ENCODE measurements around the gene MMP2. TPM values are rescaled to one million over a fixed set of nuclear protein-coding genes. Genes with fewer than 3 reads are reported as not detected.
A peak's percentile ranks its signal among the peaks of the same experiment; 100 is the strongest.

The MMP2 gene
- total and polyA plus RNA-seq, 12 donors: 16.6 to 248 (median 89.9) TPM

DNA sequence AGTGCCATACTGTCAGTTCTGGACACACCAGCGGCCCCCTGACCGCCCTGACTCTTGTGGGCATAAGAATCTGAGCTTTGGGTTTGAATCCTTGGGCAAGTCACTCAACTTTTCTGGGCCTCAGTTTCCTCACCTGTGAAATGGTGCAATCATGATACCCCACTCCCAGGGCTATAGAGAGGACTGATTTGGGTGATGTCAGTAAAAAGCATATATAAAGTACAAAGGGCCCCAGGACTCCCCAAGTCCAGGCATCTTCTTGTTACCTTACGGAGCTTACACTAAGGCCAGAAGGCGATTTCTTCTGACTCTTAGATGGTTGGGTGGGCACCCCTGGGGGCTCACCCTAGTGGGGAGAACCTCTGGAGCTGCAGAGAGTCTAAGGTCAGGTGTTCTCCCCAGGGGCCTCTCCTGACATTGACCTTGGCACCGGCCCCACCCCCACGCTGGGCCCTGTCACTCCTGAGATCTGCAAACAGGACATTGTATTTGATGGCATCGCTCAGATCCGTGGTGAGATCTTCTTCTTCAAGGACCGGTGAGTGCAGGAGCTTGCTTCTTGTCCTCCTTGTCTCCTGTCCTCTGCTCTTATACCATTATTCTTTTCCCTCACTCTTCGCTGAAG, 13.9 kb downstream of the MMP2 start:
- WGBS, 4 donors: 79 to 93% (median 86%) methylated on average over 10 of the region's 10 CpGs
- Histone ChIP-seq H3K4me3 (no peak overlapping the region), H3K4me1 (replicated peaks in 1 of 2) (peaks cover 0 to 12% of the 10 kb centered on the region in 2 donors), H3K9me3 (replicated peaks in 1 of 3) (no peaks in the 10 kb centered on the region), H3K36me3 (replicated peaks in 1 of 2) (peaks cover 0 to 8% of the 10 kb centered on the region in 2 donors), H3K27ac (peak overlapping the region in 1 of 5 donors; percentile 19), H3K27me3 (no peaks in the 10 kb centered on the region)
- TF ChIP-seq POLR2A (IDR thresholded peaks at IDR 0.05) (no peak), CTCF (IDR thresholded peaks at IDR 0.05) (no peak)
- intact Hi-C loops (cut with DNase I): no loop called here
- peak in 2 of 7 donors; percentile 11 to 19 for DNase-seq

GRCh38 chr16:55494994-55495421, 16.0 kb downstream of the MMP2 start:
- no peak overlapping the region for H3K4me3 ChIP-seq
- no peaks in the 10 kb centered on the region for H3K36me3 ChIP-seq (replicated peaks in 1 of 2)
- no peaks in the 10 kb centered on the region for H3K9me3 ChIP-seq (replicated peaks in 1 of 3)
- WGBS, 4 donors: 34 to 50% (median 49%) methylated on average over 3 of the region's 3 CpGs
- H3K4me1 ChIP-seq (replicated peaks in 1 of 2): peaks cover 0 to 16% of the 10 kb centered on the region in 2 donors
- peak in 6 of 7 donors; percentile 52 to 82 (median 56) for DNase-seq
- intact Hi-C loops (cut with DNase I): no loop called here
- H3K27me3 ChIP-seq: no peaks in the 10 kb centered on the region
- H3K27ac ChIP-seq: peak overlapping the region in 2 of 5 donors; percentile 20 to 68
- TF ChIP-seq CTCF (IDR thresholded peaks at IDR 0.05) (peak in 4 of 6 experiments; percentile 39 to 53 (median 50)), POLR2A (IDR thresholded peaks at IDR 0.05) (no peak)

- Histone ChIP-seq H3K27ac (peak overlapping the region in 2 of 5 donors; percentile 20 to 68), H3K9me3 (replicated peaks in 1 of 3) (no peaks in the 10 kb centered on the region), H3K36me3 (replicated peaks in 1 of 2) (no peaks in the 10 kb centered on the region), H3K27me3 (no peaks in the 10 kb centered on the region), H3K4me3 (no peak overlapping the region), H3K4me1 (replicated peaks in 1 of 2) (peaks cover 0 to 18% of the 10 kb centered on the region in 2 donors)
- DNase-seq: peak in 3 of 7 donors; percentile 34 to 68 (median 57)
- intact Hi-C loops (cut with DNase I): no loop called here
- WGBS, 4 donors: 68 to 86% (median 71%) methylated on average over 7 of the region's 7 CpGs
- TF ChIP-seq POLR2A (IDR thresholded peaks at IDR 0.05): no peak
- no peak for TF ChIP-seq CTCF (IDR thresholded peaks at IDR 0.05)
These were observed 16.8 kb downstream of the MMP2 start for GRCh38 chr16:55495616-55496289.

DNA sequence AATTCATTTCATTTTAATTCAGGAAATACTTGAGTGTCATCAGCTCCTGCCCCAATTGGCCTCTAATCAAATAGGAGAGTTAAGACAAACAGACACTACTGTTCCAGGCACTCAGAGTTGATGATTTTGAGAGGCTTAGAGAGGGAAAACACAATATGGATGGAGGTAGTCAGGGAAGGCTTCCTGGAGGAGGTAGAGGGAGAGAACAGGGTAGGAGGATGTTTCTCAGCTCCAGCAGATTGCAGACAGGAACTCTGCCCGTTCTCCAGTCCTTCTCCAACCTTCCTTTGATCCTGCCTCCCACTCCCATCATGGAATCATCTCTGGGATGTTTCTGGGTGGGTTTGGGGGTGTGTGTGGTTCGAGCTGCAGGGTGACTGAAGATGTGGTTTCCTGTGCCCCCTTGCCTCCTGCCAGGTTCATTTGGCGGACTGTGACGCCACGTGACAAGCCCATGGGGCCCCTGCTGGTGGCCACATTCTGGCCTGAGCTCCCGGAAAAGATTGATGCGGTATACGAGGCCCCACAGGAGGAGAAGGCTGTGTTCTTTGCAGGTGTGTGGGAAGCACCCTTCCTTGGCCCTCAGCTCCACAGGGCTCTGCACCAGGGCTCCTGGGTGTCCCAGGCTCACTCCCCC, 17.6 kb downstream of the MMP2 start:
- H3K4me1 ChIP-seq (replicated peaks in 1 of 2): peaks cover 0 to 24% of the 10 kb centered on the region in 2 donors
- WGBS, 4 donors: 71 to 91% (median 77%) methylated on average over 7 to 8 of the region's 8 CpGs
- H3K27me3 ChIP-seq: no peaks in the 10 kb centered on the region
- intact Hi-C loops (cut with DNase I): no loop called here
- H3K9me3 ChIP-seq (replicated peaks in 1 of 3): no peaks in the 10 kb centered on the region
- H3K4me3 ChIP-seq: no peak overlapping the region
- DNase-seq: peak in 1 of 7 donors; percentile 18
- H3K36me3 ChIP-seq (replicated peaks in 1 of 2): no peaks in the 10 kb centered on the region
- peak overlapping the region in 1 of 5 donors; percentile 68 for H3K27ac ChIP-seq
- TF ChIP-seq CTCF (IDR thresholded peaks at IDR 0.05) (no peak), POLR2A (IDR thresholded peaks at IDR 0.05) (no peak)
